Cerebellar nuclear complex (tissue), 1 donor: Measurements from ENCODE around the gene B4GALNT4.
"Not testable (repeated sequence)": the region's sequence is repeated elsewhere in the genome, so short reads cannot be mapped to it uniquely, and the experiment has no call there.

ENCODE experiments used
- DNase-seq, 2 experiments: peaks; one replicate each; lab custom pipeline; 2025; lab: John Stamatoyannopoulos, UW

B4GALNT4 gene, protein sequence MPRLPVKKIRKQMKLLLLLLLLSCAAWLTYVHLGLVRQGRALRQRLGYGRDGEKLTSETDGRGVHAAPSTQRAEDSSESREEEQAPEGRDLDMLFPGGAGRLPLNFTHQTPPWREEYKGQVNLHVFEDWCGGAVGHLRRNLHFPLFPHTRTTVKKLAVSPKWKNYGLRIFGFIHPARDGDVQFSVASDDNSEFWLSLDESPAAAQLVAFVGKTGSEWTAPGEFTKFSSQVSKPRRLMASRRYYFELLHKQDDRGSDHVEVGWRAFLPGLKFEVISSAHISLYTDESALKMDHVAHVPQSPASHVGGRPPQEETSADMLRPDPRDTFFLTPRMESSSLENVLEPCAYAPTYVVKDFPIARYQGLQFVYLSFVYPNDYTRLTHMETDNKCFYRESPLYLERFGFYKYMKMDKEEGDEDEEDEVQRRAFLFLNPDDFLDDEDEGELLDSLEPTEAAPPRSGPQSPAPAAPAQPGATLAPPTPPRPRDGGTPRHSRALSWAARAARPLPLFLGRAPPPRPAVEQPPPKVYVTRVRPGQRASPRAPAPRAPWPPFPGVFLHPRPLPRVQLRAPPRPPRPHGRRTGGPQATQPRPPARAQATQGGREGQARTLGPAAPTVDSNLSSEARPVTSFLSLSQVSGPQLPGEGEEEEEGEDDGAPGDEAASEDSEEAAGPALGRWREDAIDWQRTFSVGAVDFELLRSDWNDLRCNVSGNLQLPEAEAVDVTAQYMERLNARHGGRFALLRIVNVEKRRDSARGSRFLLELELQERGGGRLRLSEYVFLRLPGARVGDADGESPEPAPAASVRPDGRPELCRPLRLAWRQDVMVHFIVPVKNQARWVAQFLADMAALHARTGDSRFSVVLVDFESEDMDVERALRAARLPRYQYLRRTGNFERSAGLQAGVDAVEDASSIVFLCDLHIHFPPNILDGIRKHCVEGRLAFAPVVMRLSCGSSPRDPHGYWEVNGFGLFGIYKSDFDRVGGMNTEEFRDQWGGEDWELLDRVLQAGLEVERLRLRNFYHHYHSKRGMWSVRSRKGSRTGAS

GRCh38 chr11:369336-370018, at the start of gene B4GALNT4:
Gene B4GALNT4, plus strand, starts transcription at chr11:369499. Its CDS starts 305 bp downstream, at chr11:369804.
- DNase-seq: no peak

- DNase-seq: not testable (repeated sequence)
Observed at GRCh38 chr11:319888-320273, 49.4 kb upstream of the B4GALNT4 start.

GRCh38 chr11:324156-324555, 45.1 kb upstream of the B4GALNT4 start:
- DNase-seq: no peak

- DNase-seq: not testable (repeated sequence)
Observed at GRCh38 chr11:324593-325517, 44.4 kb upstream of the B4GALNT4 start.

DNA sequence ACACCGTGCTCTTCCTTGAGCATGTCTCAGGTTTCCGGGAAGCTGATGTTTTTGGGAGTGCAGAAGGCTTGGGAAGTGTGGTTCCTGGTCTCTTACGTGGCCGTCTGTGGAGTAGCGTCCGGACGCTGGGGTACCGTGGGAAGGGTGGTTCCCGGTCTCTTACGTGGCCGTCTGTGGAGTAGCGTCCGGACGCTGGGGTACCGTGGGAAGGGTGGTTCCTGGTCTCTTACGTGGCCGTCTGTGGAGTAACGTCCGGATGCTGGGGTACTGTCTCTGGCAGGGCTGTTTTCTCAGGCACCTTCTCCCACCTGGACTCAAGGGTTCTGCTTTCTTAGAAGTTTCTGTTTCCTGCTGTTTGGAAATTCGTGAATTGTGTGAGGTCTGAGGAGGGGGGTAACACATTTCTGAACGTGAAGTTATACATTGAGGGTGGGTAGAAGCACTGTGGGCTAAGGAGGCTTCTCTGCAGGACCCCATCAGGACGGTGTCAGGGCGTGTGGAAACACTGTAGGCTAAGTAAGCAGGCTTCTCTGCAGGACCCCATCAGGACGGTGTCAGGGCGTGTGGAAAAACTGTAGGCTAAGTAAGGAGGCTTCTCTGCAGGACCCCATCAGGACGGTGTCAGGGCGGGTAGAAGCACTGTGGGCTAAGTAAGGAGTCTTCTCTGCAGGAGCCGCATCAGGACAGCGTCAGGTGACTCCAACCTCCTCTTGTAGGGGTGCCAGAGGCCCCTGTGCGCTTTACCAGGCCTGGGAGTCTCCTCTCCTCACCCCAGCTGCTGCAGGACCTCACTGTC, 43.3 kb upstream of the B4GALNT4 start:
- no peak for DNase-seq

DNA sequence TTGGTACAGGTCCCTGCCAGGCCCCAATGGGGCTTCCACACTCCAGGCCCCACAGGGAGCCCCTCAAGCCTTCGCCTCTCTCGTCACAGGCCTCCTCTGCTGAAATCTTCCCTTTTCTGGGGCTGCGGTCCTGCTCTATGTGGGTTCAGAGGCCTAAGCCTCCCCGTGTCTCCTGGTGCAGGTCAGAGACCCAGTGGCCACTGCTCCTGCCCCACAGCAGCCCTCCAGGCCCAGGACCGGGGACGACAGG, 42.8 kb upstream of the B4GALNT4 start:
- no peak for DNase-seq

DNA sequence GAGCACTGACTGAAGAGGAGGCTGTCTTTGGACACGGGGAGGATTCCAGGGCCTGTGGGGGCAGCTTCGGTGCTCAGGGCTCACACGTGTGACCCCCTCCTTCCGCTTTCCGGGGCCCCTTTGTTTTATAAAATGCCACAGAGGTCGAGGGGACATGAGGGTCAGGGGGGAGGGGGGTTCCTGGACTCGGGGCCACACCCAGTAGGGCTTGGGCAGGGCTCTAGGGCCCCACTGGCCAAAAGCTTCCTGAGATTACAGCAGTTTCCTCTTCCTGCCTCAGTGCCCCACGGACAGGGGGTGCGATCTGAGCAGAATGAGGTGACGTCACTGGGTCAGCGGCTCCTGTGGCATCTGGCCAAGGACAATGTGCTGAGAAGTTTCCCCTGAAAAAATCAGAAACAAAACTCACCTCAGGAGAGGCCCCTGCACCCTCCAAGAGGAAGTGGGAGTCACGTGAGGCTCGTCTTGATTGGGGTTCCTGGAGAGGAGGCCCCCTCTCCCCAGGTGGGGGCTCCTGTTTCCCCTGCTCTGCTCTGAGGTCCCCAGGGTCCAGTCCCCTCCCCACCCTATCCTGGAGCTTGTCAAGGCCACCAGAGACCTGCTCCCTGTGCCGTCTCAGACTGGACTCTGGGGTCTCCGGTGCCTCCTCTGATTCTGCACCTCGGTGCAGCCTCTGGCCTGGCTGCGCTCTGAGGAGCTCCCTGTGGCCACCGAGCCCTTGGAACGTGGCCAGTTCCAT, 42.3 kb upstream of the B4GALNT4 start:
- DNase-seq: no peak

DNA sequence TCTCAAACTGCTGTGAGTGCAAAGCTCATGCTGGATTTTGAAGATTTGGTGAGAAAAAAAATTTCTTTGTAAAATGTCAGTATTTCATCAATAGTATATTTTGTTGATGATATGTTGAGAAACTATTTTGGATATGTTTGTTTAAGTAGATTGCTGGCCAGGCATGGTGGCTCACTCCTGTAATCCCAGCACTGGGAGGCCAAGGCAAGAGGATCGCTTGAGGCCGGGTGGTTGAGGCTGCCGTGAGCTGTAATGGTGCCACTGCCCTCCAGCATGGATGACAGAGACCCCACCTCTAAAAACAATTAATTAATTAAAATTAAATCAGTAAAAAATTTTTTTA, 41.7 kb upstream of the B4GALNT4 start:
- DNase-seq: no peak

GRCh38 chr11:328012-328411, 41.3 kb upstream of the B4GALNT4 start:
- no peak for DNase-seq

DNA sequence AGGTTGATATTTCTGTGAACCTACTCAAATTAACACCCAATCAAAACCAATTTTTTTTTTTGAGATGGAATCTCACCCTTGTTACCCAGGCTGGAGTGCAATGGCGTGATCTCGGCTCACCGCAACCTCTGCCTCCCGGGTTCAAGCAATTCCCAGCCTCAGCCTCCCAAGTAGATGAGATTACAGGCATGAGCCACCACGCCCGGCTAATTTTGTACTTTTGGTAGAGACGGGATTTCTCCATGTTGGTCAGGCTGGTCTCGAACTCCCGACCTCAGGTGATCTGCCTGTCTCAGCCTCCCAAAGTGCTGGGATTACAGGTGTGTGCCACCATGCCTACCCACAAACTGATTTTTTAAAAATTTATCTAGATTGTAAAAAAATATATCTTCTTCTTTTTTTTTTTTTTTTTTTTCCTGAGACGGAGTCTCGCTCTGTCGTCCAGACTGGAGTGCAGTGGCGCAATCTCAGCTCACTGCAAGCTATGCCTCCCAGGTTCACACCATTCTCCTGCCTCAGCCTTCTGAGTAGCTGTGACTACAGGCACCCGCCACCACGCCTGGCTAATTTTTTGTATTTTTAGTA, 40.7 kb upstream of the B4GALNT4 start:
- DNase-seq: not testable (repeated sequence)

DNA sequence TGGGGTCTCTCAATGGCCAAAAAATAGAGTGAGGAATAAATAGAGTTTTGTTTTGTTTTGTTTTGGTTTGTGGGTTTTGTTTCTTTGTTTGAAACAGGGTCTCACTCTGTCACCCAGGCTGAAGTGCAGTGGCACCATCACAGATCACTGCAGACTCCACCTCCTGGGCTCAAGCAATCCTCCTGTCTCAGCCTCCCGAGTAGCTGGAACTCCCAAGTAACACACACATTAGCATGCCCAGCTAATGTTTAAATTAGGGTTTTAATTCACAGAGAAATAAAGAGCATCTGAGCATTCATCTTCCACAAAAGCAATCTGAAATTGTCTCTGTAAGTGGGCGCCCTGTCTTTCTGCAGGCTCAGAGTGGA, 39.4 kb upstream of the B4GALNT4 start:
- no peak for DNase-seq

- no peak for DNase-seq
Observed at GRCh38 chr11:330307-330693, 39.0 kb upstream of the B4GALNT4 start.

- DNase-seq: no peak
Observed at GRCh38 chr11:330694-331357, 38.5 kb upstream of the B4GALNT4 start.

DNA sequence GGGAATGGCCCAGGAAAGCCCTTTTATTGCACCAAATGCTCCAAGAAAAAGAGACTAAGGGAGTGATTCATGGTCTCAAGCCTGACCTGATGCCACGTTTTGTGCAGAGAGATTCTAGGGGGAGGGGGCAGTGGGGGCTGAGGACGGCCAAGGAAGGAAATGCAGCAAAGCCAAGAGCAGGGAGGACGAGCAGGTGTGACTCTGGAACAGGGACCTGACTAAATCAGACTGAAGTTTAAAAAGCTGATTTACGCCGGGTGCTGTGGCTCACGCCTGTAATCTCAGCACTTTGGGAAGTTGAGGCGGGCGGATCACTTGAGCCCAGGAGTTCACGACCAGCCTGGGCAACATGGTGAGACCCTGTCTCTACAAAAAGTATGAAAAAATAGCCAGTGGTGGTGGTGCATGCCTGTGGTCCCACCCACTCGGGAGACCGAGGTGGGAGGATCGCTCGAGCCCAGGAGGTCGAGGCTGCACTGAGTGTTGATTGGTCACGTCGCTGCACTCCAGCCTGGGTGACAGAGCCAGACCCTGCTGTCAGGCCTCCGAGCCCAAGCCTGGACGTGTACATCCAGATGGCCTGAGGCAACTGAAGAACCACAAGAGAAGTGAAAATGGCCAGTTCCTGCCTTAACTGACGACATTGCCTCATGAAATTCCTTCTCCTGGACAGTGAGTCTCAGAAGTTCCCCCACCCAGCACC, 37.8 kb upstream of the B4GALNT4 start:
- no peak for DNase-seq

- no peak for DNase-seq
Observed at GRCh38 chr11:332651-333480, 36.4 kb upstream of the B4GALNT4 start.

GRCh38 chr11:333616-334263, 35.6 kb upstream of the B4GALNT4 start:
- DNase-seq: not testable (repeated sequence)
